ENCODE data around the gene ISM2.
"Not testable (repeated sequence)": the region's sequence is repeated elsewhere in the genome, so short reads cannot be mapped to it uniquely, and the experiment has no call there.

The ISM2 gene

DNA sequence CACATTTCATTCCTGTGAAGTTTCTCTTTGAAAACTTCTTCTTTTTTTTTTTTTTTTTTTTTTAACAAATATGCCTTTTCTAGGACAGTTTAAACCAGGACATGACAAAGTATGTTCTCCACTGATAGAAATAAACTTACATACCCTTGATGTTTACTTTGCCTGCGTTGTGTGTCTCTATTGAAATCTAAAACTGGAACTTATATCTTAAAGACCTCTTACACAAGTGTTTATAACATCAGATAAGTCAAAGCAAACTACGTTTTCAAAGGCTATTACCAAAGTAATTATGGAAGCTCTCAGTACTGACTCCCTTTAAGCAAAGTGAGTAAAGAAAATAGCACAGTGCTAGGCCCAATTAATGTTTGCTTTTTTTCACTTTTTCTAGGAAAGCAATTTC lies 30.6 kb upstream of the ISM2 start:
- TF ChIP-seq, protein P1, sequence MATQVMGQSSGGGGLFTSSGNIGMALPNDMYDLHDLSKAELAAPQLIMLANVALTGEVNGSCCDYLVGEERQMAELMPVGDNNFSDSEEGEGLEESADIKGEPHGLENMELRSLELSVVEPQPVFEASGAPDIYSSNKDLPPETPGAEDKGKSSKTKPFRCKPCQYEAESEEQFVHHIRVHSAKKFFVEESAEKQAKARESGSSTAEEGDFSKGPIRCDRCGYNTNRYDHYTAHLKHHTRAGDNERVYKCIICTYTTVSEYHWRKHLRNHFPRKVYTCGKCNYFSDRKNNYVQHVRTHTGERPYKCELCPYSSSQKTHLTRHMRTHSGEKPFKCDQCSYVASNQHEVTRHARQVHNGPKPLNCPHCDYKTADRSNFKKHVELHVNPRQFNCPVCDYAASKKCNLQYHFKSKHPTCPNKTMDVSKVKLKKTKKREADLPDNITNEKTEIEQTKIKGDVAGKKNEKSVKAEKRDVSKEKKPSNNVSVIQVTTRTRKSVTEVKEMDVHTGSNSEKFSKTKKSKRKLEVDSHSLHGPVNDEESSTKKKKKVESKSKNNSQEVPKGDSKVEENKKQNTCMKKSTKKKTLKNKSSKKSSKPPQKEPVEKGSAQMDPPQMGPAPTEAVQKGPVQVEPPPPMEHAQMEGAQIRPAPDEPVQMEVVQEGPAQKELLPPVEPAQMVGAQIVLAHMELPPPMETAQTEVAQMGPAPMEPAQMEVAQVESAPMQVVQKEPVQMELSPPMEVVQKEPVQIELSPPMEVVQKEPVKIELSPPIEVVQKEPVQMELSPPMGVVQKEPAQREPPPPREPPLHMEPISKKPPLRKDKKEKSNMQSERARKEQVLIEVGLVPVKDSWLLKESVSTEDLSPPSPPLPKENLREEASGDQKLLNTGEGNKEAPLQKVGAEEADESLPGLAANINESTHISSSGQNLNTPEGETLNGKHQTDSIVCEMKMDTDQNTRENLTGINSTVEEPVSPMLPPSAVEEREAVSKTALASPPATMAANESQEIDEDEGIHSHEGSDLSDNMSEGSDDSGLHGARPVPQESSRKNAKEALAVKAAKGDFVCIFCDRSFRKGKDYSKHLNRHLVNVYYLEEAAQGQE (IDR thresholded peaks at IDR 0.05; ENCODE audit: insufficient replicate concordance, low read depth) = no peak
- TF ChIP-seq CTCF (IDR thresholded peaks at IDR 0.05; ENCODE audit: insufficient read depth, low read length) = no peak
- TF ChIP-seq GABPA (IDR thresholded peaks at IDR 0.05; ENCODE audit: low read depth) = no peak
- no peak for TF ChIP-seq SPI1 (IDR thresholded peaks at IDR 0.05; ENCODE audit: borderline replicate concordance, low read depth)
- DNase-seq (ENCODE audit: low read depth in 1 of 2, low spot score in 1 of 2) = no peak
- no peak overlapping the region for H3K4me3 ChIP-seq (replicated peaks; ENCODE audit: insufficient read depth, low read length)
- H3K27me3 ChIP-seq (ENCODE audit: insufficient read depth, poor library complexity, severe bottlenecking) = no peaks in the 10 kb centered on the region
- H3K27ac ChIP-seq (replicated peaks) = no peak overlapping the region

GRCh38 chr14:77528701-77529100 lies 30.1 kb upstream of the ISM2 start:
- not testable (repeated sequence) for H3K4me3 ChIP-seq (replicated peaks; ENCODE audit: insufficient read depth, low read length); H3K27me3 ChIP-seq (ENCODE audit: insufficient read depth, poor library complexity, severe bottlenecking); DNase-seq (ENCODE audit: low read depth in 1 of 2, low spot score in 1 of 2); H3K27ac ChIP-seq (replicated peaks)

GRCh38 chr14:77526266-77526665 lies 27.6 kb upstream of the ISM2 start:
- Histone ChIP-seq H3K27me3 (ENCODE audit: insufficient read depth, poor library complexity, severe bottlenecking) (no peaks in the 10 kb centered on the region), H3K27ac (replicated peaks) (no peak overlapping the region), H3K4me3 (replicated peaks; ENCODE audit: insufficient read depth, low read length) (no peak overlapping the region)
- no peak for DNase-seq (ENCODE audit: low read depth in 1 of 2, low spot score in 1 of 2)
- no peak for TF ChIP-seq POLR2AphosphoS5 (IDR thresholded peaks at IDR 0.05; ENCODE audit: low read depth)
- TF ChIP-seq SPI1 (IDR thresholded peaks at IDR 0.05; ENCODE audit: borderline replicate concordance, low read depth) = no peak
- TF ChIP-seq, protein P1 (IDR thresholded peaks at IDR 0.05; ENCODE audit: insufficient replicate concordance, low read depth) = no peak
- TF ChIP-seq CTCF (IDR thresholded peaks at IDR 0.05; ENCODE audit: insufficient read depth, low read length) = no peak
- no peak for TF ChIP-seq GABPA (IDR thresholded peaks at IDR 0.05; ENCODE audit: low read depth)

GRCh38 chr14:77524536-77524935 lies 25.9 kb upstream of the ISM2 start:
- DNase-seq (ENCODE audit: low read depth in 1 of 2, low spot score in 1 of 2) = no peak
- no peak overlapping the region for H3K4me3 ChIP-seq (replicated peaks; ENCODE audit: insufficient read depth, low read length)
- no peak overlapping the region for H3K27ac ChIP-seq (replicated peaks)
- TF ChIP-seq CTCF (IDR thresholded peaks at IDR 0.05; ENCODE audit: insufficient read depth, low read length) (no peak), GABPA (IDR thresholded peaks at IDR 0.05; ENCODE audit: low read depth) (no peak), SPI1 (IDR thresholded peaks at IDR 0.05; ENCODE audit: borderline replicate concordance, low read depth) (no peak), POLR2AphosphoS5 (IDR thresholded peaks at IDR 0.05; ENCODE audit: low read depth) (no peak)
- TF ChIP-seq, protein P1 (IDR thresholded peaks at IDR 0.05; ENCODE audit: insufficient replicate concordance, low read depth) = no peak
- H3K27me3 ChIP-seq (ENCODE audit: insufficient read depth, poor library complexity, severe bottlenecking) = no peaks in the 10 kb centered on the region

Measured in HL-60 (cell line).